GM12891 (cell line): Measurements from ENCODE around the gene PFDN2.

Experiments used
- PAX5 ChIP-seq: IDR thresholded peaks from 2 replicates; pipeline ENCODE4 v1.6.1; 2011; ENCODE audit warnings: low read length, moderate library complexity, mild to moderate bottlenecking; ENCODE audit not compliant: insufficient read depth, severe bottlenecking
- POLR2A ChIP-seq: IDR thresholded peaks from 2 replicates; pipeline ENCODE4 v1.6.1; 2011; ENCODE audit warnings: low read depth, low read length, control low read depth
- POLR2AphosphoS5 ChIP-seq: IDR thresholded peaks from 2 replicates; pipeline ENCODE4 v1.6.1; 2011; ENCODE audit warnings: low read depth, low read length, control low read depth
- POU2F2 ChIP-seq: IDR thresholded peaks from 2 replicates; pipeline ENCODE4 v1.6.1; 2011; ENCODE audit warnings: low read depth, mild to moderate bottlenecking, control low read depth, low read length, moderate library complexity
- SPI1 ChIP-seq: IDR thresholded peaks from 2 replicates; pipeline ENCODE4 v1.6.1; 2011; ENCODE audit warnings: low read depth, low read length, control low read depth
- TAF1 ChIP-seq: IDR thresholded peaks from 2 replicates; pipeline ENCODE4 v1.6.1; 2011; ENCODE audit warnings: low read depth, low read length, control low read depth

GRCh38 chr1:161162806-161163205 is 45.0 kb upstream of the PFDN2 start:
- TF ChIP-seq POLR2A = no peak
- TF ChIP-seq TAF1 = no peak
- TF ChIP-seq SPI1 = no peak
- TF ChIP-seq POLR2AphosphoS5 = no peak
- TF ChIP-seq POU2F2 = no peak
- TF ChIP-seq PAX5 = no peak
